Erythroblast (primary cell): ENCODE results near the gene KICS2.

Experiments used
- GATA1 ChIP-seq: IDR thresholded peaks from 2 replicates; pipeline ENCODE4 v1.6.1; 2011; ENCODE audit warnings: low read depth, mild to moderate bottlenecking, control low read depth, low read length, moderate library complexity
- POLR2A ChIP-seq: IDR thresholded peaks from 2 replicates; pipeline ENCODE4 v1.6.1; 2011; ENCODE audit warnings: mild to moderate bottlenecking, low read length

DNA sequence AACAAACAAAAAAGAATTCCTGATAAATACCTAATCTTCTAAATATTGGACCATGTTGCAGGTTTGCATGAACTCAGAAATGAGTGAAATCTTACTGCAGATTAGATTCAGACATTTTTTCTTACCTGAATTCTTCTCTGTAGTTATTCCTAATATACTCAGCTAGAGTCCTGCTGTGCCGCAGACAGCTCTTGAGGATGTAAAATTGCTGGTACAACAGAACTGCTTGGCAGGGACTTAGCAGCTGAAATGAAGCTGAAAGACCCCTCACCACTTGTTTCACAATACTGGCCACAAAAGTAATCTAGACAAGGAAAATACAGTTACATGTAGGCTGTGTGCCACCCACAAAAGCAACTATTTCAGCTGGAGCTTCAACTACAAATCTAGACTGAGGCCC lies 48.3 kb upstream of the KICS2 start:
- TF ChIP-seq POLR2A (no peak), GATA1 (no peak)
